Measurements from ENCODE around the gene SCGB1C1.
A peak's percentile ranks its signal among the peaks of the same experiment; 100 is the strongest.

The SCGB1C1 gene

GRCh38 chr11:240315-240714, 47.4 kb downstream of the SCGB1C1 start:
- ATAC-seq (no peak), DNase-seq (ENCODE audit: low spot score in 2 of 2) (no peak)
- H3K4me1 Mint-ChIP-seq: peaks cover 38% of the 10 kb centered on the region
- H3K27ac Mint-ChIP-seq: no peak overlapping the region
- no peak overlapping the region for H3K4me3 Mint-ChIP-seq
- H3K36me3 Mint-ChIP-seq: peaks cover 92% of the 10 kb centered on the region
- H3K9me3 Mint-ChIP-seq: no peaks in the 10 kb centered on the region

- H3K36me3 Mint-ChIP-seq: peaks cover 93% of the 10 kb centered on the region
- H3K9me3 Mint-ChIP-seq: no peaks in the 10 kb centered on the region
- ATAC-seq: no peak
- no peak overlapping the region for H3K4me3 Mint-ChIP-seq
- DNase-seq (ENCODE audit: low spot score in 2 of 2): no peak
- peak overlapping the region; percentile 57 for H3K27ac Mint-ChIP-seq
- H3K4me1 Mint-ChIP-seq: peaks cover 38% of the 10 kb centered on the region
These were observed 48.8 kb downstream of the SCGB1C1 start for GRCh38 chr11:241634-242033.

Measured in stimulated activated effector memory CD8-positive, alpha-beta T cell treated with anti-CD3 and anti-CD28 coated beads, Interleukin-12 subunit alpha, Interleukin-12 subunit beta, amount 100 ng/mL, for 72 hours (primary cell).